Thymus (tissue), 11 donors: Measurements from ENCODE around the gene HES2. TPM values are rescaled to one million over a fixed set of nuclear protein-coding genes. Genes with fewer than 3 reads are reported as not detected.
"Not testable (repeated sequence)": the region's sequence is repeated elsewhere in the genome, so short reads cannot be mapped to it uniquely, and the experiment has no call there.

Experiments used
- DNase-seq, 9 donors: peaks; one replicate each; pipeline ENCODE4 v3.0.0-alpha.2; 2013; ENCODE audit warnings: low spot score in 9 of 9, low read depth in 6 of 9, missing footprints in 1 of 9
- H3K27ac ChIP-seq, 2 donors: one replicate each; pipeline ENCODE4 v1.5.1; 2013; ENCODE audit warnings: control low read depth in 1 of 2, low read depth in 1 of 2, low read length in 1 of 2, mild to moderate bottlenecking in 1 of 2, moderate library complexity in 1 of 2
- H3K27me3 ChIP-seq, 2 donors: one replicate each; pipeline ENCODE4 v1.5.1; 2013; ENCODE audit warnings: low read length in 1 of 2; ENCODE audit not compliant: control insufficient read depth in 2 of 2, insufficient read depth in 1 of 2
- H3K36me3 ChIP-seq, 2 donors: one replicate each; pipeline ENCODE4 v1.5.1; 2013; ENCODE audit warnings: low read length in 1 of 2, mild to moderate bottlenecking in 1 of 2, moderate library complexity in 1 of 2; ENCODE audit not compliant: control insufficient read depth in 2 of 2, insufficient read depth in 2 of 2
- H3K4me1 ChIP-seq, 2 donors: one replicate each; pipeline ENCODE4 v1.5.1; 2013; ENCODE audit warnings: low read length in 2 of 2; ENCODE audit not compliant: control insufficient read depth in 2 of 2, insufficient read depth in 2 of 2
- H3K4me3 ChIP-seq, 2 donors: one replicate each; pipeline ENCODE4 v1.5.1; 2013; ENCODE audit warnings: low read length in 2 of 2, control low read depth in 1 of 2, mild to moderate bottlenecking in 1 of 2
- H3K9me3 ChIP-seq, 2 donors: one replicate each; pipeline ENCODE4 v1.5.1; 2013; ENCODE audit warnings: low read length in 1 of 2, mild to moderate bottlenecking in 1 of 2; ENCODE audit not compliant: control insufficient read depth in 2 of 2, insufficient read depth in 1 of 2
- WGBS: extraction: QIAGEN DNeasy Blood & Tissue Kit; methylation state at CpG from one replicate; pipeline ENCODE4 v1.1.7; 2013; 5-methylcytosine and 5-hydroxymethylcytosine counted together
- polyA plus RNA-seq: library from polyadenylated mRNA; stranded (reverse); fragments of 200-250 nt; gene quantifications from one replicate; pipeline ENCODE4 v1.2.3, GENCODE V29; 2013
- total RNA-seq: library from RNA; stranded (reverse); fragments of 120-200 nt; gene quantifications from one replicate; pipeline ENCODE4 v1.2.4, GENCODE V29; 2013
- donor health status: healthy.

The HES2 gene
- total and polyA plus RNA-seq, 2 donors = 0.24 to 2.2 TPM

GRCh38 chr1:6386371-6386949, 33.3 kb downstream of the HES2 start:
- 97% methylated on average over 10 of the region's 10 CpGs for WGBS
- no peak for DNase-seq
- no peaks in the 10 kb centered on the region for H3K36me3 ChIP-seq
- no peak overlapping the region for H3K27ac ChIP-seq
- H3K4me3 ChIP-seq = no peak overlapping the region
- H3K4me1 ChIP-seq = peaks cover 0 to 6% of the 10 kb centered on the region in 2 donors
- no peaks in the 10 kb centered on the region for H3K27me3 ChIP-seq
- no peaks in the 10 kb centered on the region for H3K9me3 ChIP-seq

DNA sequence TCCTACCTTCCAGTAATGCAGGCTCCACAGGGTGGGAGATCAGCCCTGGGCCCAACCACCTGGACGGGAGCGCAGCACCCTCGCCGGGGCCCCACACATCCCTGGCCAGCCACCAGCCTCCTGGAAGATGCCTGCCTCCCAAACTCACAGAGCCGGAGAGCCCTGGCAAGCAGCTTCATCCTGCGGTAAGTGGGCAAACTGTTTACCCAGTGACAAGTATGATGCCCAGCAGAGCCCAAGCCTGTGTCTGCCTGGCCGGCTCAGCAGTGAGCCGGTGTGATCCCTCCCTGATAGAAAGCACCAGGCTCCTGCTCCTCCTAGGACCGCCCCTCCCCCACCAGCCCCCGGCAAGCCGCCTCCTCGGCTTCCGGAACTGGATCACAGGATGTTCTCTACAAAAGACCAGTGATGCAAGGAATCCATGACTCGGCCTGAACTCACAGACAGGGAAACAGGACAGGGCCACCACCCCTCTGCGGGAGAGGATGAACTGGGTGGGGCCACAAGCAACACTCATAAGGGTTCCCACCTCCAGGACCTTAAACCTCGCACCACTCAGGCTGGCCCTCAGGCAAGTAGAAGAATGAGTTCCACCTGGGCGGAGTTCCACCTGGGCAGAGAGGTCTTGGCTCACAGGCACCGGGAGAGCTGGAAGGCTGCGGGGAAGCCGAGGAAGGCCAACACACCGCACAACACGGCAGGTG, 34.1 kb downstream of the HES2 start:
- WGBS = 91% methylated on average over 22 of the region's 22 CpGs
- peaks cover 0 to 6% of the 10 kb centered on the region in 2 donors for H3K4me1 ChIP-seq
- no peaks in the 10 kb centered on the region for H3K36me3 ChIP-seq
- H3K27me3 ChIP-seq = no peaks in the 10 kb centered on the region
- DNase-seq = no peak
- no peak overlapping the region for H3K27ac ChIP-seq
- no peak overlapping the region for H3K4me3 ChIP-seq
- no peaks in the 10 kb centered on the region for H3K9me3 ChIP-seq

- no peak for DNase-seq
- Histone ChIP-seq H3K4me3 (no peak overlapping the region), H3K27ac (no peak overlapping the region), H3K4me1 (peaks cover 0 to 6% of the 10 kb centered on the region in 2 donors), H3K36me3 (no peaks in the 10 kb centered on the region), H3K27me3 (no peaks in the 10 kb centered on the region), H3K9me3 (no peaks in the 10 kb centered on the region)
- 91% methylated on average over 5 of the region's 5 CpGs for WGBS
Observed at GRCh38 chr1:6384962-6385361, 34.8 kb downstream of the HES2 start.

- Histone ChIP-seq H3K27me3 (no peaks in the 10 kb centered on the region), H3K4me1 (peaks cover 0 to 6% of the 10 kb centered on the region in 2 donors), H3K36me3 (no peaks in the 10 kb centered on the region), H3K4me3 (no peak overlapping the region), H3K27ac (no peak overlapping the region), H3K9me3 (no peaks in the 10 kb centered on the region)
- DNase-seq = no peak
- WGBS = 95% methylated on average over 1 of the region's 1 CpG
Observed at GRCh38 chr1:6384135-6384534, 35.6 kb downstream of the HES2 start.

DNA sequence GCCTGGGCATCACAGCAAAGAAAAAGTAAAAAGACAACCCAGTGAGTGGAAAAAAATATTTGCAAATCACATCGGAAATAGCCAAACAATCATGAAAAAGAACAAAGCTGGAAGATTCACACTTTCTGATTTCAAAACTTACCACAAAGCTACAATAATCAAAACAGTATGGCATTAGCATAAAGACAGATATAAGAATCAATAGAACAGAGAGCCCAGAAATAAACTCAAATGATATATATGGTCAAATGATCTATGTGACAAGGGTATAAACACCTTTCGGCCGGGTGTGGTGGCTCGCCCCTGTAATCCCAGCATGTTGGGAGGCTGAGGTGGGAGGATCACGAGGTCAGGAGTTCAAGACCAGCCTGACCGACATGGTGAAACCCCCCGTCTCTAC, 39.7 kb downstream of the HES2 start:
- no peak for DNase-seq
- Histone ChIP-seq H3K4me1 (no peaks in the 10 kb centered on the region), H3K9me3 (no peaks in the 10 kb centered on the region), H3K27me3 (no peaks in the 10 kb centered on the region), H3K36me3 (no peaks in the 10 kb centered on the region), H3K27ac (no peak overlapping the region), H3K4me3 (no peak overlapping the region)
- 97% methylated on average over 7 of the region's 7 CpGs for WGBS

DNA sequence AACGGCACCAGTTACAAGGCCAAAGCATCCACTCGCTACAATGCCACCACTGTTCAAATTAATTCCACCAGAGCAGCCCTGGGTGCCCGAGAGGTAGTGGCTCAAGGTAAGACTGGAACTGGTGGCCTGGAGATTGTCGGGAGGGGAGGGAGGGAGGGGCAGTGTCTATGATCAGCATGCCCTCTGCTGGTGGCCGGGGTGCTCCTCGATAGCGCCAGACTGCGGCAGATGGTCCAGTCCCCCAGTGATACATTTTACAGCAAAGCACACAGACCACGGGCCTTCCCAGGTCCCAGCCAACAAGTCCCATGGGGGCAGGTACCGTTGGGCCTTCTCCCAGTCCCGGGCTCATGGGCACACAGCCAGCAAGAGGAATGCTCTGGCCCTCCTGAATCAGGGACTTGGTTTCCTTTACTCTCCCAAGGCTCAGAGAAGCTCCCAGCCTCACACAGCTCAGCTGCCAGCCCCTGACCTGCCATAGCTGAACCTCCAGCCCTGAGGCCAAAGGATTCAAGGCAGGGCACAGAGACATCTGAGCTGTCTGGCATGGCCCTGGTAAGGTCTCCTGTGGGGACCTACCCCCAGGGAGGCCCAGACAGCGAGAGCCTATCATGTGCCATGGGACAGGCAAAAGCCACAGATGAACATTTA, 41.5 kb downstream of the HES2 start:
- DNase-seq = no peak
- Histone ChIP-seq H3K27ac (no peak overlapping the region), H3K4me1 (no peaks in the 10 kb centered on the region), H3K4me3 (no peak overlapping the region), H3K27me3 (no peaks in the 10 kb centered on the region), H3K36me3 (peaks cover 0 to 7% of the 10 kb centered on the region in 2 donors), H3K9me3 (no peaks in the 10 kb centered on the region)
- 92% methylated on average over 12 of the region's 12 CpGs for WGBS

DNA sequence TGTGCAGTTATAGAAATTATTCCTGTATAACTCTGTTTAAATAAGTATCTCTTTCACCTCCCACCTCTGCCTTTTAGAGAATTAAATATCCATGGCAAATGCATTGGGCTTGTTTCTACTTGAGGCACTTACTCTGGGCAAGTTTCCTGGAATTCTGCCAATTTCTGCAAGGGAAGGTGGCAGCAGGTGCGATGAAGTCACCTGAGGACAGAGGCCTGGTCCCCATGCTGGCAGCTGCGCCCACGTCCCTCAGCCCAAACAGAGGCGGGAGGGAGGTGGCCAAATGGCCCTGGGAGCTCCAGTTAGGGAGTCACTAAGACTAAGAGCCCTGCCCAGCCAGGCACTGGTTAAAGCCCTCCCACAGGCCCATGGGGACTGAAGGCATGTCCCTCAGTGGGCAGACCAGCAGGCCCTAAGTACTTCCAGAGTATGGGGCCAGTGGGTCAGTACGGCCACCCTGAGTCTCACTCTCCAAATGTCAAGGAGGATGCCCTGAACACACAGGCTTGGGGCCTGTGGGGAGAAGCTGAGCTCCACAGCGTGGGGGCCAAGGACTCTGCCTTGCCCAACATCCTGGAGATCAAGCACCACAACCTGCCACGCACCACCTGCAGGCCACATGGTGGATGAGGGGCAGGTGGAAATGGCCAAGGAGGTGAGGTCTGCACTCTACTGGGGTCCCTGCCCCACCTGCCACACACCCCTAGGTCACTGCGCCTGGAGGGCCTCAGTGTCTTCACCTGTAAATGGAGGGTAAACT, 45.6 kb downstream of the HES2 start:
- H3K27me3 ChIP-seq = no peaks in the 10 kb centered on the region

DNA sequence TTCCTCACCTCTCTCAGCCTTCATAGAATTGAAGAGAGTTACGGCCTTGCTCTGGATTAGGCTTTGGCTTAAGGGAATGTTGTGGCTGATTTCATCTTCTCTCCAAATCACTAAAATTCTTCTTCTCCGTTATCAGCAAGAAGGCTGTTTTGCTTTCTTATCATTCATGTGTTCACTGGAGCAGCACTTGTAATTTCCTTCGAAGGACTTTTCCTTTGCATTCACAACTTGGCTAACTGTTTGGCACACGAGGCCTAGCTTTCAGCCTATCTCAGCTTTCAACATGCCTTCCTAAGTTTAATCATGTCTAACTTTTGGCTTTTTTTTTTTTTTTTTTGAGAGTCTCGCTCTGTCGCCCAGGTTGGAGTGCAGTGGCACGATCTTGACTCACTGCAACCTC, 47.5 kb downstream of the HES2 start:
- not testable (repeated sequence) for H3K4me1 ChIP-seq, H3K27me3 ChIP-seq, H3K36me3 ChIP-seq, H3K4me3 ChIP-seq, H3K27ac ChIP-seq, DNase-seq
- H3K9me3 ChIP-seq = peaks cover 0 to 17% of the 10 kb centered on the region in 2 donors
- WGBS = 95% methylated on average over 7 of the region's 7 CpGs

More for the DNA sequence above, 45.6 kb downstream of the HES2 start:
- Histone ChIP-seq H3K4me1 (no peaks in the 10 kb centered on the region), H3K4me3 (no peak overlapping the region), H3K27ac (no peak overlapping the region), H3K36me3 (peaks cover 0 to 7% of the 10 kb centered on the region in 2 donors), H3K9me3 (no peaks in the 10 kb centered on the region)
- DNase-seq = no peak
- 89% methylated on average over 8 of the region's 8 CpGs for WGBS

- H3K4me1 ChIP-seq = peaks cover 0 to 3% of the 10 kb centered on the region in 2 donors
- DNase-seq = no peak
- H3K9me3 ChIP-seq = peaks cover 0 to 22% of the 10 kb centered on the region in 2 donors
- H3K4me3 ChIP-seq = no peak overlapping the region
- no peak overlapping the region for H3K27ac ChIP-seq
- no peaks in the 10 kb centered on the region for H3K27me3 ChIP-seq
- 64% methylated on average over 4 of the region's 4 CpGs for WGBS
- H3K36me3 ChIP-seq = peaks cover 0 to 7% of the 10 kb centered on the region in 2 donors
Observed at GRCh38 chr1:6370006-6370405, 49.7 kb downstream of the HES2 start.
